ENCODE measurements around the gene TCEA3. TPM values are rescaled to one million over a fixed set of nuclear protein-coding genes. Genes with fewer than 3 reads are reported as not detected.

TCEA3 gene
- total and polyA plus RNA-seq, 10 of the 15 experiments (the other 5 are each of a cell fraction or from before 2014, with no cell fraction given): 0.06 to 0.23 (median 0.08) TPM; not detected in 7

- TF ChIP-seq ZNF592 (IDR thresholded peaks at IDR 0.05) (no peak), PKNOX1 (IDR thresholded peaks at IDR 0.05) (no peak), PRDM15 (CRISPR knock-in tag; IDR thresholded peaks at IDR 0.05) (no peak), TAF1 (IDR thresholded peaks at IDR 0.05; ENCODE audit: borderline replicate concordance, low read depth, low read length) (no peak), GATAD2B (conservative IDR thresholded peaks at IDR 0.05; ENCODE audit: low read depth) (no peak), SIN3A (IDR thresholded peaks at IDR 0.05; ENCODE audit: low read depth, low read length) (no peak), SREBF2 (IDR thresholded peaks at IDR 0.05; ENCODE audit: low read length) (no peak), ZNF384 (IDR thresholded peaks at IDR 0.05; ENCODE audit: borderline replicate concordance, low read depth, low read length) (no peak), SPI1 (IDR thresholded peaks at IDR 0.05; ENCODE audit: borderline replicate concordance, insufficient read depth, low read depth, low read length) (no peak)
These were observed 55.1 kb downstream of the TCEA3 start, which contains the start of gene ZNF436 (continued) for GRCh38 chr1:23369335-23370013.
